8988T (cell line): ENCODE data around the gene ADD1.
"Not testable (repeated sequence)": the region's sequence is repeated elsewhere in the genome, so short reads cannot be mapped to it uniquely, and the experiment has no call there.

ENCODE experiments used
- DNase-seq: peaks from one replicate; pipeline ENCODE4 v3.0.0; 2011

Gene ADD1

GRCh38 chr4:2936773-2937145 is 93.1 kb downstream of the ADD1 start:
- no peak for DNase-seq

- DNase-seq: peak; percentile 68
These were observed 93.7 kb downstream of the ADD1 start for GRCh38 chr4:2937146-2937857.

- DNase-seq: no peak
These were observed 94.3 kb downstream of the ADD1 start for GRCh38 chr4:2937986-2938385.

- not testable (repeated sequence) for DNase-seq
These were observed 94.8 kb downstream of the ADD1 start for GRCh38 chr4:2938411-2938810.

GRCh38 chr4:2938906-2939305 is 95.3 kb downstream of the ADD1 start:
- no peak for DNase-seq

- no peak for DNase-seq
These were observed 96.0 kb downstream of the ADD1 start for GRCh38 chr4:2939383-2940243.

- no peak for DNase-seq
These were observed 96.9 kb downstream of the ADD1 start for GRCh38 chr4:2940267-2941137.

GRCh38 chr4:2941138-2942036 is 97.7 kb downstream of the ADD1 start:
- no peak for DNase-seq

GRCh38 chr4:2942037-2942531 is 98.4 kb downstream of the ADD1 start:
- no peak for DNase-seq

GRCh38 chr4:2942532-2943363 is 99.1 kb downstream of the ADD1 start:
- DNase-seq: no peak

- no peak for DNase-seq
These were observed 99.9 kb downstream of the ADD1 start for GRCh38 chr4:2943364-2944090.

- no peak for DNase-seq
These were observed 100.4 kb downstream of the ADD1 start for GRCh38 chr4:2944091-2944482.

- no peak for DNase-seq
These were observed 101.2 kb downstream of the ADD1 start for GRCh38 chr4:2944586-2945526.

- DNase-seq: not testable (repeated sequence)
These were observed 102.3 kb downstream of the ADD1 start for GRCh38 chr4:2945619-2946604.

GRCh38 chr4:2946812-2947600 is 103.4 kb downstream of the ADD1 start:
- no peak for DNase-seq

- DNase-seq: no peak
These were observed 104.3 kb downstream of the ADD1 start for GRCh38 chr4:2947926-2948325.
